GM18517 (cell line): ENCODE results near the gene PRRX2.

Source experiments
- ATAC-seq: cut with Tn5 transposase; IDR thresholded peaks from one replicate; pipeline ENCODE4 v1.9.1; 2021; ENCODE audit warnings: mild to moderate bottlenecking, moderate library complexity; ENCODE audit not compliant: unreplicated experiment

PRRX2 gene

DNA sequence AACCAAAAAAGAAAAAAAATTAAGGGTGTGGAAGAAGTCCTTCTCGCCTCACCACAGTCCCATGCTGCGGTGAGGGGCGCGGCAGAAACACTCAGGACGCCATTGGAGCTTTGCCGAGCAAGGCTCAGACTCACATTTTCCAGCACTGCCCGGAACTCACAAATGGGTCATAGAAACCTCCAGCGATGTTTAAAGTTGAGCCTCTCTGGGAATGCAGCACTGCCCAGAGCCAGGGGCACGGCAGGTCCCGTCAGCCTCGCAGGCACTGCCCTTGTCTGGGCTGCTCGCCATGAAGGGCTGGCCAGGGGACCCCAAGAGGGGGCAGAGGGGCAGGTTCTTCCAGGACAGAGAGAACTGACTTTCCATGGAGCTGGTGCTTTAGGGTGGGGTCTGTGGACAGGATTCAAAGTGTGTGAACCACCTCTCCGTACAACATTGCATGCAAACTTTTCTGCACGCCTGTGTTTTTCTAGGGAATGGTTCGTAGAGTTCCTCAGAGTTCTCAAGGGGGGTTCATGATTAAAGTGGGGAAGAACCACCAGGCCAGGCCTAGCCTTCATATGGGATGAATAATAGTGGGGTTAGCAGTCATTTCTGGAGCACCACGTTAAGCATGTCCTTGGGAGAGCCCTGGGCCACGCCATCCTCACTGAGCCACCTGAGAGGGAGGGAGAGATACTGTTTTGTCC is 38.4 kb downstream of the PRRX2 start:
- no peak for ATAC-seq

DNA sequence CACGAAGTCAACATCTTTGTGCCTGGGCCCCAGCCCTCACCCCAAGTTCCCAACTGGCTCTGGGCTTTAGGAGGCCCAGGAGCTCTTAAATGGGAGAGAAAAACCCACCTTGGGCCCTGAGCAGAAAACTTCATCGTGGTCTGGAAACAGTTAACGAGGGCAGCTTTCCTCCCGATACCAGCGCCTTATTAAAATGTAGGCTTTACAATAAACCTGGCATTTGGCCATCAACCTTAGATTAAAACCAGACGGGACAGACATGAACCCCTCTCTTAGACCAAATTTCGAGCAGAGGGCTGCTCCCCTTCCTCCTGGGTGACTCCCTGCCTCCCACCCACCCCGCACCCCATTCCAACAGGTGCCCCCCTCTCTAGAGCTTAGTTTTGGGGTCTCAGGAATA is 39.4 kb downstream of the PRRX2 start:
- no peak for ATAC-seq

DNA sequence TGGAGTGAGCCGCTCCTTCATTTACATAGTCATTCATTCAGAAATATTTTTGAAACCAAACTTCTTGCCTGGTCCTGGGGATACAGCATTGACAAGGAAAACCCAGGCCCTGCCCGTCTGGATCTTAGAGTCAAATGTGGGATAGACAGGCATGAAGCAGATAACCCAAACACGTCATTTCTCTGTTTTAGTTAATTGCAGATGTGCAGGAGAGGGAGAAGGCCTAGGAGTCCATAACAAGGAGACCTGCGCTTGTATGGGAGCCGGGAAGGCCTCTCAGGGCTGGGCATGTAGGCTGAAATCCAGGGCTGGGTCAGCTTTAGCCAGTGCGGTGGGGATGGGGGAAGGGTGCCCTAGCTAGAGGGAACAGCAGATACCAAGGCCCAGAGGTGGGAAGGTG is 43.3 kb downstream of the PRRX2 start:
- ATAC-seq, result no peak

DNA sequence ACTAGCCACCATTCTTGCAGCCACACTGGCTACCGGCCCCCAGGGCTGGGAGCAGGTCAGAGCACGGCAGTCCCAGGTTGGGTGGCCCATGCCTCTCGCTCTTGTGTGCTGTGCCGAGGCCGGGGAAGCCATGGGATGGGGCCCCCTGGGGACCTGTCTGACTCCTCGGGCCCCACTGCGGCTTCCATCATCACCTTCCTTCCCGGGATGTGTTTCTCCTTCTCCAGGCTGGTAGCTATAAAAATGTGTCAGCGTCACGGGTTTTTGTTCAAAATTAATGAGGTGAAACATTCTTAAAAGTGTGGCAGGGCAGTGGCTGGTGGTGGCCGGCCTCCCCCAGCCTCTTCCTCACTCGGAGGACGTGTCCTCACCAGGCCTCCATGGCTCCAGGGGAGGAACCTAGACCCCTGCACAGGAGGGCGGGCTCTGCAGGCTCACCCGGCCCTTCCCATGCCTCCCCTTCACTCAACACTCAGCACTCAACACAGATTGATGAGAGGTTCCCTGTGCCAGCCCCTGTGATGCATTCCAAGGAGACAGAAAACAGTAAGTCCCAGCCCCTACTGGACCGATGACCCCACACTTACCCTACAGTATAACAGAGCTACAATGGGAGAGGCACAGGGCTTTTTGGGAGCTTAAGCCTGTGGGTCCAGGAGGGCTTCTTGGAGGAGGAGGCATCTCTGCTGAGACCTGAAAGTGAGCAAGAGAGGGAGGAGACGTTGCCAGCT is 44.2 kb downstream of the PRRX2 start:
- no peak for ATAC-seq

DNA sequence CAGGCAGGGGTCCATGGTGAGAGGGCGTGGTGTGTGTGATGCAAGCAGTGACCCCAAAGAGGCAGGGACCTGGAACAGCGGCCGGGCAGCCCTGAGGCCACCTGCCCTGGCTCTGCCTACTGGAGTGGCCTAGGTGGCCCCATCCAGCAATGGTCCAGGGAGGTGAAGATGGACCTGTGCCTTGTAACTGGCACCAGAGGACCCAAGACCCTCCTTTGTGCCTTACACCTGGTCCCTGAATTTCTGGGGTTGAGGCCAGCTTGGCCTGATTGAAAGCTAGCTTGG is 44.7 kb downstream of the PRRX2 start:
- ATAC-seq, result no peak

DNA sequence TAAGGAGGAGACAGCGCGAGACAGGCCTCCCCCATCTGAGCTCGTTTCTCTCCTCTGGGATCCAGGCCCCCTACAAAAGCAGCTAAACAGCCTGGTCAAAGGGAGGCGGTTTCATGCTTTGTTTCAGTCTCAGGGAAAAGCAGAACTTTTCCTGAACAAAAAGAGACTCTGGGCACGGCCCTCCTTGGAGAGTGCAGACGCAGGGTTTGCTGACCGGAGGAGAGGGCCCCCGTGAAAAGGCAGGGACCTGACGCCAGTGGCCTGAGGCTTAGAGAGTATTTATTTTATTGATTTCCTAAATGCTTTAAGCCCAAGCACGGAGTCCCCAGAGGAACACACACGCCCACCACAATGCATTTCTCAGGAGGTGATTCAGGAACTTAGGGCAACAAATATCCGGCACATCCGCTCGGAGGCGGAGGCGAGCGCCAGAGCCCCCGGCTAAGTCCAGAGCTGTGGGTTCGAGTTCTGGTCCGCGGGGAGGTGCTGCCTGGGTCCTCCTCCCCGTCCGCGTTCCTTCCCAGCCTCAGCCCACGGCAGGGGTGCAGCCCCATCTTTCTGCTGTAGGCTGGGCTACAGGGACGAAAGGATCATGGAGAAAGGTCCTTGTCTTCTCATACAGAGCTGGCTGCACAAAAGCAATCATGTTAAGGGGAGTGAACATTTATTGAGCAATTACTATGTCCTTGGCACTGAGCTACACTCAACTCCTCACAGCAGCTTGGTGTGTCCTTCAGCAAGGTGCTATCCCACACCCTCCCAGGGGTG is 47.4 kb downstream of the PRRX2 start:
- no peak for ATAC-seq

DNA sequence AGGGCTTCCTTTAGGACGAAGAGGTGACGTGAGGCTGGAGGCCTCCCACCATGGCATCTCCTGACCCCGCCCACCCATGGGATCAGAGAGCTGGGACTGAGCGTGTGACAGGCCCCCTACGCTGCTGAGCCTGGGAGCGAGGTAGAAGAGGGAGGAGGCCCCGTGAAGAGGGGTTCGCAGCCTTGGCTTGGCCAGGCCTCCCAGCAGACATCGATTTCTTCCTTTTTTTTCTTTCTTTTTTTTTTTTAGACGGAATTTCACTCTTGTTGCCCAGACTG is 47.9 kb downstream of the PRRX2 start:
- ATAC-seq, result no peak

DNA sequence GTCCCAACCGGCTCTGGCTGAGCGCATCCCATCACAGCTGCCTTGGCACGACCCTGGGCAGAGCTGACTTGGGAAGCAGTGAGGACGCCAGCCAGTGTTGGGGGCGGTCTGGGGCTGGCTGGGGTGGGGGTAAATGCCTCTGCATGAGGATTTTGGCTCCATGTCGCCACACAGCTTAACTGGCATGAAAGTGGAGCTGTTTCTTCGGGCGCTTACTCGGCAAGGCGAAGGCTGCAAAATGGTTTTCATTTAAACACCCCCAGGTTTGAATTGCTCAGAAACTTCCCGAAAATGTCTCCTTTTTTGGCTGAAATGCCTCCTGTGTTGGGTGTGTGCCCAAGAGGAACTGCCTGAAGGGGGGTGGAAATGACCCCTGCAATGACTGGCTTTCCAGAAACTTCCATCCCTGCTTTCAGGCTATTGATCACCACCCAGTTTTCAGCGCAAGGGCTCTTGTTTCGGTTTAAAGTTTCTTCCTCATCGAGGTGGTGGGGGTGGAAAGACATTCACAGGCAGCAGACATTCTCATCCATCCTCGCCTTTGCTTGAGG is 49.1 kb downstream of the PRRX2 start:
- ATAC-seq, result no peak

DNA sequence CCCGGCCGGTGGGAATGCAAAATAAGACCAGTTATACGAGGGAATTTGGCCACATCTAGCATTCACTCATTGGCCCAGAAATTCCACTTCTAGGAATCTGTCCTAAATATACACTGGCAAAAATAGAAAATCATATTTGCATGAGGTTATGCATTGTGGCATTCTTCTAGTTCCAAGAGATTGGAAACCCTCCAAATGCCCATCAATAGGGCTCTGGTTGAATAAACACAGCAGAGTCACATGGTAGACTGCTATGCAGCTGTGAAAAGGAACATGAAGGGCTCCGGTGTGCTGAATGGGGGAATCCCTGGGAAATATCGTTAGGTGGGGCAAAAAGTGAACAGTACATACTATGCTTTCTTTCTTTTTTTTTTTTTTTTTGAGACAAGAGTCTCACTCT is 50.6 kb downstream of the PRRX2 start:
- ATAC-seq, result no peak

DNA sequence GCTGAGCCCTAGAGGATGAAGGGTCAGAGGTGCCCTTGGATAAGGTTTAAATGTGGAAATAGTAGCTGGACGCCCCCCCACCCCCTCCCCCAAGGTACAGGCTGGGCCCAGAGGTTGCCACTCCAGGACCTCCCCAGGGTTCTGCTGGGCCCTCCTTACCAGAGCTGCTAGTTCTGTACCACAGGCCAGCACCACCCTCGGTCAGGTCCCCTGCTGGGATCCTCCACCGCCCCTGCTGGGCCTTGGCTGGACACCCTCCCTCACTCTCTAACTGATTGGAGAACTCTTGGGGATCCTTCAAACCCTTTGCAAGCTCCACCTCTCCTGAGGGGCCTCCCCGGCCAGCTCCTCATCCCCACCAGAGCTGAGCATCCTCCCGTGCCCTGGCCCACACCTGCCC is 52.5 kb downstream of the PRRX2 start:
- no peak for ATAC-seq

DNA sequence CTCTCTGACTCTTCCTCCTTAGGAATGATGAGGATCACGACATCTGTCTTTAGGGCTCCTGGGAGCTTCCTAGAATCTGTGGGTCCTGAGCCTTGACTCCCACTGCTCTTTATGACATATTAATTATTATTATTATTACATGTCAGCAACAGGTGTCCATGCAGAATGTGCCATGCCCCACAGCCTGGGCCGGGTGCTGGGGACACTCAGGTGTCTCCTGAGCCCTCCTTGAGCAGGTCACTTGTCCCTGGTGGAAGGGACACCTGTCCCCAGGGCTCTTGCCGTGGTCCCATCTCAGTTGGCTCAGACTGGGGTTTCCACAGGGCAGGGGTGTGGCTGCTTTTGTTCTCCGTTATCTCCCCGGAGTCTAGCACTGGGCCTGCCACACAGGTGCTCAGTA is 53.2 kb downstream of the PRRX2 start:
- ATAC-seq, result no peak

DNA sequence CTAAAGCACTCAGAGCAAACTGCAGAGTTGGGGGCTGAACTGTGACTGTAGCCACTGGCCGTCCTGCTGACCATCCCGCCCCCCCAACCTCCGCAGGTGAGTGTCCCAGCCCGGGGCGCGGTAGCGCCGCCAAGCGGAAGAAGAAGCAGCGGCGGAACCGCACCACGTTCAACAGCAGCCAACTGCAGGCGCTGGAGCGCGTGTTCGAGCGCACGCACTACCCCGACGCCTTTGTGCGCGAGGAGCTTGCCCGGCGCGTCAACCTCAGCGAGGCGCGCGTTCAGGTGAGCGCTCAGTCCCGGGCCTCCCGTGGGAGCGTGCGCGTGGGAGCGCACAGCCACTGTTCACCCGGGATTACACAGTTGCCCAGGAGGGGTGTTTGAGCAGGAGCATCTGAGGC is 53.7 kb downstream of the PRRX2 start:
- ATAC-seq, result no peak

DNA sequence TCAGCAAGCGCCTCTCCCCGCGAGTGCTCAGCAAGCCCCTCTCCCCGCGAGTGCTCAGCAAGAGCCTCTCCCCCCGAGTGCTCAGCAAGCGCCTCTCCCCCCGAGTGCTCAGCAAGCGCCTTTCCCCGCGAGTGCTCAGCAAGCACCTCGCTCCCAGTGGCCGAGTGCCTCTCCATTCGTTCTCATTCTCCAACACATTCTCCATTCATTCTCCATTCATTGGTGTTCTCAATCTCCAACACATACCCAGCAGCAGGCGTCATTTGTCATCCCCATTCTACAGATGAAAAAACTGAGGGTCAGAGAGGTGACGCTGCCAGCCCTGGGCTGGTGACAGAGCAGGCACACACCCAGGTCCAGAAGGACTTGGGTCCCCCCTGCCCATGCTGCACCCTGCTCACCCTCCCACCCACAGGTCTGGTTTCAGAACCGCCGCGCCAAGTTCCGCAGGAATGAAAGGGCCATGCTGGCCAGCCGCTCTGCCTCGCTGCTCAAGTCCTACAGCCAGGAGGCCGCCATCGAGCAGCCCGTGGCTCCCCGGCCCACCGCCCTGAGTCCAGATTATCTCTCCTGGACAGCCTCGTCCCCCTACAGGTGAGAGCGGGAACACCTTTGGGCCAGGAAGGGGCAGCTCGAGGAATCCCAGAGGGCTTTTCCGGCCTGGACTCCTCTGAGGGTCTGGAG is 54.9 kb downstream of the PRRX2 start:
- ATAC-seq, result no peak

DNA sequence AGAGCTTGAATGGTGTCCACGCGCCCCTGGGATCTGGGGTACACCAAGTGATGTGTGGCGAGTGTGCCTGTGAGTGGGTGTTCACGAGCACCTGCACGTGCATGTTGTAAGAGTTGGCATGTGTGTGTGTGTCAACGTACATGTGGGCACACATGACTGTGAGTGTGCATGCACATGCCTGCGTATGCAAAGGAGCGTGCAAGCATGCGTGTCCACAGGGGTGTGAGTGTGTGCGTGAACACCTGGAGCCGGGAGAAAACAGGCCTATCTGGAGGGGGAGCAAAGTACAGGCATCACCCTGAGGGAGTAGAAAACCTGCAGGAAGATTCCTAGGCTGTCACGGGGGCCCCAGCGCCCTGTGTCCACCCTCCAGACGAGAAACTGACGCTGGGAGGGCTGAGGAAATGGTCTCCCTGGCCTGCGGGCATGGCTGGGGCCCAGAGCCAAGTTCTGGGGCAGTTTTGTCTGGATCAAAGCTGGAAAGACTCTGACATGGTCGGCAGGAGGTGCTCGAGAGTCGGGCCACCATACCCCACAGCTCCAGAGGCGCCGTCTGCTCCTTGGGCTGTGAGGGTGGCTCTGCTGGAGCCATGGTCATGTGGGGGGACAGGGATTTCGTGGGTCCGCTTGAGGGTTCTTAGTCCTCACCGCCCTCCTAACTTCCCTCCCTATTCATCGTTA is 55.6 kb downstream of the PRRX2 start:
- no peak for ATAC-seq

DNA sequence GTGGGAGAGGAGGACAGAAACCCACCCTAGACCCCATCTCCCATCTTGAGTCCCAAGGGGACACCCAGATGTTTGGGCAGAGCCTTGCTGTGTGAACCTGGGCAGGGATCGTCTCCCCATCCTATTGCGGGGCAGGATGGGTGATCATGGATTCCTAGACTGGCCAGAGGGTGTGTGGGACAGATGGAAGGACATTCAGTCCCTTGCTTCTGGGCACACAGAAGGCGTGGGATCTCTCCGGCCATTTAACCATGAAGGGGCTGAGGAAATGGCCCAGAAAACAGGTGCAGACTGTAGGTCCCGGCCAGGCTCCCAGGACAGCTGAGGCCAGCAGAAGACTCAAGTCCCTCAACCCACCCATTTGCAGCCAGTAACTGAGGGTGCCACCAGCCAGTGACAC is 57.5 kb downstream of the PRRX2 start:
- ATAC-seq, result no peak

DNA sequence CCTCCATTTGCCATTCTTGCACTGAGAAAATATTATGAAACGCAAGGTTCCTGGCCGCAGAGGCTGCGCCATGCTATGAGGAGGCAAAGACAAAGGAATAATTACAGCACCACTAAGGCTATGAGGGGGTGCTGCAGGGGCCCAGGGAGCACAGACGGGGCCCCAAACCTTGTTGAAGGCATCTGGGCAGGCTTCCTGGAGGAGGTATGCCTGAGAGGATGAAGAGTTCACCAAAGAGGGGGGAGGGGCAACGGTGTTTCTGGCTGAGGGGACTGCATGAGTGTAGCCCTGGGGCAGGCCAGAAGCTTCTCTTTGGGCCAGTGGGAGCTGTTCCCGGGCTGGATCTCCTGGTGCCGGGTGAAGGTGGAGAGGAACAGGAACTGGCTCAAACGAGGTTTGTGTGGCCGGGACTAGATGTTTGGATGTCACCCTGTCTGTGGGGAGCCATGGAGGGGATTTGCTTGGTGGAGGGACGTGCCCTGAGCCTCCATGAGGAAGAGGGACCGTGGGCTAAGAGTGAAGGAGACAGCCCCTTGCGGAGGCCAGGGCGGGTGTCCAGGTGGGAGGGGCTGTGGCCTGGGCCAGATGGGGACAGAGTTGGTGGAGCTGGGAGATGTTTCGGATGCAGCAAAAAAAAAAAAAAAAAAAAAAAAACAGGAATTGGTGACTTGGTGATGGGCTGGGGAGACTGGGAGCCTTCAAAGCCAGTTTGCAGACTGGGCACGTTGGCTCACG is 59.2 kb downstream of the PRRX2 start:
- ATAC-seq, result no peak

DNA sequence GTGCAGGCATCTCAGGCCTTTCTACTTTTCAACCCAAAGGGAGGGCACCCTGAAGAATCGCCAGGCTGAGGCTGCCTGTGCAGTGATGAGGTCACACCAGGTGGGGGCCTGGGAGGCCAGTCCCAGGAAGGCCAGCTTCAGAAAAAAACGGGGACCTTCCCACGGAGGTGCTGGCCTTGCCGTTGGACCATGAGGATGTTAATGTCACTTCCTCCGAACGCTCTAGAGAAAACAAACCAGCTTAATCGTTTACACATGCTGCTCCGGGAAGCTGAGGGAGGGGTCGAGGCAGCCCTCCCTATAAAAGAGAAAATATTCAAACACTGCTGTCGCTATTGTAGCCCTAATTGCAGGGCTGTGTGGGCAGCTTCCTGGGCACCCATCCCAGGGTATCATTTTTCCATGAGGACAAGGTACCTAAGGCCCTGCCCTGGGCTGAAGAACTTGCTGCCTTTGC is 60.4 kb downstream of the PRRX2 start:
- ATAC-seq, result no peak

DNA sequence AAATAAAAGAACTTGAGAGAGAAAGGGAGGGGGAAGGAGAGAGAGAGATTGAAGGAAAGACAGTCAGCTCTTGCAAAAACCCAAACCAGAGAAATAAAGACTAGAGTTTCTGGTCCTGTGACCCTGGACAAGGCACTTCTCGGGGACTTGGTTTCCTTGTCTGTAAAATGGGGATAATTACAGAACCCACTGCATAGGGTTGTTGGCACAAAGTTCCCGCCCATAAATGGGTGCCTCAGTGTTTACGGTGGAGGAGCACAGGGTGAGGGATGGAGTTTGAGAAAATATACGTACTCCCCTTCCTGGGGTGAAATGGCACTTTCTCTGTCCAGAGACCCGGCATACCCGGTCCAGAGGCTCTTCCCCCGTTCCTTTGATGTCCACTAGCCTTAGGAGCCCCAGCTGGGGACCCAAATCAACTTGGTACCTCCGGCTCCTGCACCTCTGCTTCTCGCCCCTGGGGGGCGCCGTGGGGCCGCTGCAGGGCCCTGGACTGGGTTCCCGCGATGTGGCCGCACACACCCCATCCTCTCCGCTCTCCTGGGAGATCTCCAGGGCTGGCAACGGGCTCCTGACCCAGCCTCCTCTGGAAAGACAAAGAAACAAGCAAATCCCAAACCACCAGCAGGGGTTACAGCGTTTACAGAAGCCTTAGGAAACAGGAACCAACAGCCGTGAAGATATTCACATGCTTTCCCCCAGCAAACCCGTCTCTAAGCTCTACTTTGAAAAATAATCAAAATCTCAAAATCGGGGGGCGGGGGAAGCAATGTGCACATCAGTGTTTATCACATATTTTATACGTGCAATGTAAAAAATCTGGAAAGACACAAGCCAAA is 61.1 kb downstream of the PRRX2 start:
- ATAC-seq, result no peak

DNA sequence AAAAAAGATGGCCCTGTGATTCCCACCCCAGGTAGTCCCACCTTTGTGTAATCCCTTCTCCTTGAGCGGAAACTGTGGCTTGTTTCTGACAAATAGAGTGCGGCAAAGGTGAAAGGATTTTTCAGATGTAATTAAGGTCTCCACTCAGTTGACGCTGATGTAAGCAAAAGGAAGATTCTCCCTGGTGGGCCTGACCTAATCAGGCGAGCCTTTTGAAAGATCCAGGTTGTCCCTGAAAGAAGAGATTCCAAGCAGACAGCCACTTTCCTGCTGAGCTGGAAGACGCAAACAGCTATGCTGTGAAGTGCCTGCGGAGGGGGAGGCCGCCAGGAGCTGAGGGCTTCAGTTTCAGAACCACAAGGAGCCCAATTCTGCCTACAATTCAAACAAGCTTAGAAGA is 63.3 kb downstream of the PRRX2 start:
- no peak for ATAC-seq
